ENCODE measurements around the gene YAP1.
"Not testable (repeated sequence)": the region's sequence is repeated elsewhere in the genome, so short reads cannot be mapped to it uniquely, and the experiment has no call there.

Gene YAP1

GRCh38 chr11:102200325-102200724, 90.1 kb downstream of the YAP1 start:
- DNase-seq (ENCODE audit: low read depth) = not testable (repeated sequence)

DNA sequence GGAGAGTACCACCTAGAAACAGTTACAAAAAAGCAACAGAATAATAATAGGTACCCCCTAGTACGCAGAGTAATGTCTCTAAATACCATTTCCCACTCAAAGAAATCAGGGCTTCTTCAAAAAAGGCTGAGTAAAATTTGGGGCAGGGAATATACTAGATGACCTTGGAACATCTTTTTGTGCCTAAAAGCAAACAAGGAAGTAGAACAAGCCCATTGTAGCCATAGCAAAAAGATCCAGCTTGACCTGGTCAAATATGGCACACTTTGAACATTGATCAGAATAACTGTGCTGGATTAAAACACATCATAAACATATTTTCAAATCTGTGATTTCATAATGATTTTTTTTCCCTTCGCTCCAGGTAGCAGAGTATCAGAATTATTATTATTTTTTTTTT, 91.5 kb downstream of the YAP1 start:
- DNase-seq (ENCODE audit: low read depth) = no peak

DNA sequence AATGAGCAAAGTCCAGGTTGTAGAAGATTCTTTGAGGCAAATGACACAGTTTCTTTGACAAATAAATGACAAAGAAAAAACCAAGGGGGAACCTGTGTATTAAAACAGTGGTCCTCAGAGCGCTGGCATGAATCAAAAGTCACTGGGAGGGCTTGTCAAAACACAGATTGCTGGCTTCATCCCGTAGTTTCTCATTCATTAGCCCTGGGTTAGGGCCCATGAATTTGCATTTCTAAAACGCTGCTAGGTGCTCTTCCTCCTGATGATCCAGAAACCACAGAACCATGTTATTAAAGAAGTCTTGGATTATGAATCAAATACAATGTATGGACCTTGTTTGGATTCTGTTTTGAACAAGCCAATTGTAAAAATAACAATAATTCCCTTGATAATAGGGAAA, 92.7 kb downstream of the YAP1 start:
- no peak for DNase-seq (ENCODE audit: low read depth)

- DNase-seq (ENCODE audit: low read depth) = no peak
These were observed 93.9 kb downstream of the YAP1 start for GRCh38 chr11:102204174-102204573.

- no peak for DNase-seq (ENCODE audit: low read depth)
These were observed 95.6 kb downstream of the YAP1 start for GRCh38 chr11:102205805-102206204.

- DNase-seq (ENCODE audit: low read depth) = no peak
These were observed 98.6 kb downstream of the YAP1 start for GRCh38 chr11:102208835-102209234.

DNA sequence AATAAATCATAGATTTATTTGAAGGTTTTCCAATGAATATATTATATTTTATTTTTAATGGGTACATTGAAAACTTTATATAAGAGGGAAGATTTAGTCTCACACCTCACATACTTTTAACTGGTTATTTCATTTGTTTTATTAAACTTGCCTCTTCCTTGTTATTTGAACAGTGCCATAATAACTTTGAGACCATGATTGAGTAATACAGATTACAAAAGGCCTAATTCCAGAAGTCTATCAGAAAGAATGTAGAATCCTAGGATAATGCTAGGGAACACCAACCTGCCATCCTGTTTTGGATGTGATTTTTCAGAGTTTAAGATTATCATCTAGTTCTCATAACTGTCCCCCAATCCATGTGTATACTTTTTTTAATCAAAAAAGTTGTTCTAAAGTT, 104.4 kb downstream of the YAP1 start:
- DNase-seq (ENCODE audit: low read depth) = no peak

DNA sequence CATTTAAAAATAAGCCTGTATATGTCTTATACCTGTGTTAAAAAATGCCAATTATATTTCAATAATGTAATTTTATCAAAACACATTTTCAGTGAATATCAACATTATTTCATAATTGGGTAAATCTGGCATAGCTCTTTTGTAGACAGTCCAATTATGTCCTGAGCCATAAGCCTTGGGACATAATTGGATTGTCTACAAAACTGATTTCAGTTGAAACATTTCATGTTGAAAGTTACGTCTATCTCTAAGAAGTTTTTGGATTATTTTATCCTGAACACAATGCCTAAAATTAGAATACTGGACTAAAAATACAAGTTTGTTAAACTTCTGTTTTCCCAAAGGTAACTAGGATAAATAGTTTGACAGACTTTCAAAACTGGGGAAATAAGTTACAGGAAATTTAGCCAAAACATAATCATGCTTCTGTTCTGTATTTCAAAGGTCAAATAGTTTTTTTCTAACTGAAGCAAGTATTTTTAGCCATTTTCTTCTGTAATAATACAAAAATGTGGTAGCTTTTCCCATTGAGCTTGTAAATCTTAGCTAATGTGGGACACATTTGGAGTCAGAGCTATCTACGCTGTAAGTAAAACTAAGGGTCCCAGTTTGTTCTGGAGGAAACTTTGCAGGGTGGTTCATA, 106.3 kb downstream of the YAP1 start:
- DNase-seq (ENCODE audit: low read depth) = no peak

GRCh38 chr11:102220728-102221467, 110.7 kb downstream of the YAP1 start:
- DNase-seq (ENCODE audit: low read depth) = no peak

DNA sequence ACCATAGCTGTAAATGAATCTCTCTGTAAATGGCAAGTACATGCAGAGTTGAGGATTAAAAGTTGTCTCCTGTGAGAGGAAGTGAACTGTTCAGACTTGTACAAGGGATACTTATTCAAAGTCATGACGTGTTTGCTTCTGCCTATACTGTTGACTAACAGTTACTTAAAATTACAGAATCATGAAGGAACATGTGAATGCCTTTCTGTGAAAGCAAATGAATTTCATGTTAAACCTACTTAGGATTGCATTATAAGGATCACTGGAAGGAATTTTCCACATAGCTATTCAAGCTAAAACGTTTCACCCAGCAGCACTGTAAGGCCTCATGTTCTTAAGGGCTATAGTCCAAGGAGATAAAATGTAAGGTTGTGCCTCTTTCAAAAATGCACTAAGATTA, 113.6 kb downstream of the YAP1 start:
- DNase-seq (ENCODE audit: low read depth) = no peak

DNA sequence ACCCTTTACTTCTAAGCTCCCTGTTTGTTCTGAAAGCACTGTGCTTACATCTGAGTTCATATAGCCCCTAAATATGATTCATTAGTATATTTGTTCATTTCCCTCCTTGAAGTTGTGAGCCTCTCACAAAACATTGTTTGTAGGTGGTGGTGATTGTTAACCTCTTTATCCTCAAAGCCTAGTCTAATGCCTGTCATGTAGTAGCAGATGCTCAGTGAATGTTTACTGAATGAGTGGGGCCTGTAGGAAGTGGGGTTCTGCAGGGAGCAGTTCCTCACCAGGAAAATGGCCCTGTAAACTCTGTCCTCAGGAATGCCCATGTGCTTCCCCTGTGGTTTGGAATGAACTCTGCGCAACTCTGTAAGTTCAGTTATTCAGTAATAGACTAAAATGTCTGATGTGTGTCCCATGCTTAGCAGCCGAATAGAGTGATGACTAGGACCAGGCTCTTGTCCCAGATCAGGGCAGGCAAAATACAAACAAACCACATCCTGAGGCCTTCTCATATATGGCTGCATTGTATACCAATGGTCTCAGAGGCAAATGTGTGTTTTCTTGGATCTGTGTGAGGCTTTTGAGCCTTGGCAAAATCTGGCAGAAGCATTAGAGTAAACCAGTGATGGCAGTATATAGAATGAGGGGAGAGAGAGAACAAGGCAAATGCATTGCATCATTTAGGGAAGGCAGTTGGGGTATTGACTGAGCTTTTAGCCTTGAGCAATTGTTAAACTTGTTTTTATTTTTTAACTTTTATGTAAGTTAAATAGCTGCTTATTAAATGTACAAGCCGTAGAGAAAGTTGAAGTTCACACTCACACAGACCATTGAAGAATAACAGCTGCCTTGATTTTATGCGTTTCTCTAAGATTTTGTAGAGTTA, 115.7 kb downstream of the YAP1 start:
- DNase-seq (ENCODE audit: low read depth) = no peak

- DNase-seq (ENCODE audit: low read depth) = no peak
These were observed 116.6 kb downstream of the YAP1 start for GRCh38 chr11:102226702-102227490.

GRCh38 chr11:102229510-102230123, 119.4 kb downstream of the YAP1 start:
- no peak for DNase-seq (ENCODE audit: low read depth)

GRCh38 chr11:102230186-102230585, 119.9 kb downstream of the YAP1 start:
- DNase-seq (ENCODE audit: low read depth) = no peak

DNA sequence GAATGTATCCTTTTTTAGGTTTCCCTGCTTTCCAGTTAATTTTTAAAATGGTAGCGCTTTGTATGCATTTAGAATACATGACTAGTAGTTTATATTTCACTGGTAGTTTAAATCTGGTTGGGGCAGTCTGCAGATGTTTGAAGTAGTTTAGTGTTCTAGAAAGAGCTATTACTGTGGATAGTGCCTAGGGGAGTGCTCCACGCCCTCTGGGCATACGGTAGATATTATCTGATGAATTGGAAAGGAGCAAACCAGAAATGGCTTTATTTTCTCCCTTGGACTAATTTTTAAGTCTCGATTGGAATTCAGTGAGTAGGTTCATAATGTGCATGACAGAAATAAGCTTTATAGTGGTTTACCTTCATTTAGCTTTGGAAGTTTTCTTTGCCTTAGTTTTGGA, 120.7 kb downstream of the YAP1 start:
- DNase-seq (ENCODE audit: low read depth) = no peak

- DNase-seq (ENCODE audit: low read depth) = no peak
These were observed 124.7 kb downstream of the YAP1 start for GRCh38 chr11:102234779-102235439.

DNA sequence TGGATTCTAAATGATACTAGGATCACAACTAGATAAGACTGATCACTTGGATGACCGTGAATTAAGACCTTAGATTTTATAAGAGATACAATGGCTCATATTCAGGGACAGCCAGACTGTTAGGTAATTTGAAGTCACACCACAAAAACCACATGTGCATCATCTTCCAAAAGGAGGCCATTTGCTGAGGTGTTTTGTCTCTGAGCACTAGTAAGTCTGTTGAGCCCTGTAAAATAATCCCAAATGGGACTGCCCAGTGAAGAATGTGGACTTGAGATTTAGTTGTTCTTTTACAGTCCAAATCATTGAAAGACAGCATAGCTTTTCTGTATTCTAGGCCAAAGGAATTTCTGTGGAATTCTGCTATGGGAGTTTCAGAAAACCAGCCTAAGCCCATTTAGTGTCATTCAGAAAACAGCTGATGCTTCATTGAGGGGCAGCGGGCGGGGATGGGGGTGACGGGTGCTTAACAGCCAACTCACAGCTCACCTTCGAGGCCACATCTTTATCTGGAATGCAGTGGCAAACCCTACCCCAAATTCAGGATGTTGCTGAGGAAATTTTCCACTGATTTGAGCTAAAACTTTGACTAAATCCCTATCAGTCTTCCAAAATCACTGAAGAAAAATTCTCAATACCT, 127.0 kb downstream of the YAP1 start:
- no peak for DNase-seq (ENCODE audit: low read depth)

DNA sequence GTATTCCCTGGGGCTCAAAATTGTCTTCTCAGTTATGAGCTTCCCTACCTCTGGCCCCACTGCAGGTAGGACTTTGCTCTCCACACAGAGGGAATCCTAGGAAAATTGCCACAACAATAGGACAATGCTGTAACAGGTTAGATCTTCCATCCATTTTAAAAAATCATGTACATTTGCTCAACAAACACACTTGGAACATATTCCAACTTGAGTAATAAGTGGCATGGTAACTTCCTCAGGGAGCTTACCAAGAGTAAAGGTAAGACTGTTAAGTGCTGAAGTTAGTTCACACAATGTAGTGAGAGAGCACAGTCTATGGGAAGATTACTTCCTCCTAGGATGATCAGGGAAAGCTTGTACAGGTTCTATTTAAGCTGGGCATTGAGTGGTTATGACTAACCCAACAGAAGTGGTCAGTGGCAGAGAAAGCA, 128.2 kb downstream of the YAP1 start:
- DNase-seq (ENCODE audit: low read depth) = no peak

DNA sequence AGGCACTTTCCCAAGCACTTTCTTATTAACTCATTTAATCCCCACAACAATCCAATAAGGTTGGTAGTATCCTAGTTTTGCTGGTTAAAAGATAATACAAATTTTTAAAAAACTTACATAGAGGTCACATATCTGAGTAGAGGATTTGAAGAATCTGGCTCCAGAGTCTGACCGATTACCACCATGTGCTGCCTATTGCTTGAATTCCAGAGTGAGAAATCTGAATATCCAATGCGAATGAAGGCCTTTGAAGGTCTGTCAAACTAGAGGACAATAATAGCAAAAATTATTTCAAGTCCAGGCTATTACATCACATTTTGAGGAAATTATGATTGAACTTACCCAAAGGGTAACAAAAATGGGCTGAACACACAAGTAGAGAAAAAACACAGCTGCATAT, 129.2 kb downstream of the YAP1 start:
- no peak for DNase-seq (ENCODE audit: low read depth)

- no peak for DNase-seq (ENCODE audit: low read depth)
These were observed 129.7 kb downstream of the YAP1 start for GRCh38 chr11:102239911-102240310.

DNA sequence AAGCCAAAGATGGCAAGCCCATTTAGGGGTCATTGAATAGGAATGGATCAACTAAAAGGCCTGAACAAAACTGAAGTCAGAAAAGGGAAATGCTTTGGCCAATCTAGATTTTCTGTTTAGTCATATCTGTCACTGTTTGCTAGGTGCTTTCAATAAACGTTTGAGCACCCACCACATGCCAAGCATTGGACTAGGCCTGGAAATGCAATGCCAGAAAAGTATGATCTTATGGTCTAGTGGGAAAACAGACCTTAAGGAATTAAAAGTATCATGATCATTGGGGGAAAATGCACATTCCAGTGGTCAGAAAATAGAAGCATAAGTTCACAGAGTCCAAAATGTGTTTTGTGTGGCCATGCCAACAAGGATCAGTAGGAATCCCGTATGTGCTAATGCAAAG, 130.3 kb downstream of the YAP1 start:
- no peak for DNase-seq (ENCODE audit: low read depth)
